Left lung (tissue), 10 donors: Measurements from ENCODE around the gene GFOD2. TPM values are rescaled to one million over a fixed set of nuclear protein-coding genes. Genes with fewer than 3 reads are reported as not detected.

Experiments used
- ATAC-seq: fragments of 200-7000 bp; cut with Tn5 transposase; one replicate; pipeline ENCODE4 v1.9.1; 2020; ENCODE audit warnings: moderate library complexity
- DNase-seq, 4 donors: peaks; one replicate each; pipeline ENCODE4 v3.0.0-alpha.2; 2013 to 2020
- H3K27ac ChIP-seq, 2 donors: fragments of 200-600 bp; sonication (generic) in 1 of 2; one replicate each; pipeline versions ENCODE4 v1.5.0 to v1.8.0; 2020 to 2021
- H3K27me3 ChIP-seq, 2 donors: fragments of 200-600 bp; sonication (generic) in 1 of 2; one replicate each; pipeline versions ENCODE4 v1.5.0 to v1.8.0; 2020 to 2021
- H3K36me3 ChIP-seq, 2 donors: fragments of 200-600 bp; sonication (generic) in 1 of 2; one replicate each; pipeline versions ENCODE4 v1.5.0 to v1.8.0; 2020 to 2021
- H3K4me1 ChIP-seq, 2 donors: fragments of 200-600 bp; one replicate each; pipeline ENCODE4 v1.8.0; 2021
- H3K4me3 ChIP-seq, 2 donors: fragments of 200-600 bp; sonication (generic) in 1 of 2; one replicate each; pipeline versions ENCODE4 v1.5.0 to v1.8.0; 2020 to 2021; ENCODE audit warnings: mild to moderate bottlenecking in 1 of 2
- H3K9me3 ChIP-seq, 2 donors: fragments of 200-600 bp; sonication (generic) in 1 of 2; one replicate each; pipeline versions ENCODE4 v1.5.0 to v1.8.0; 2020 to 2021
- intact Hi-C, 2 donors: fragments of 100-400 bp; cut with DNase I; formaldehyde crosslinking; loops; one replicate each; pipeline versions ENCODE4 v1.11.2 to v1.14.2; 2022
- polyA plus RNA-seq, 6 donors: library from polyadenylated mRNA; unstranded; fragments of 120-200 nt; gene quantifications; one replicate each; pipeline ENCODE4 v1.2.1, GENCODE V29; 2013; ENCODE audit not compliant: insufficient read length in 6 of 6
- total RNA-seq, 2 donors: library from RNA; stranded (reverse); fragmentation: NEBNext Ultra II Directional; extraction: Animal tissue kit (Norgen Biotek cat#: 25700); gene quantifications; one replicate each; pipeline ENCODE4 v1.2.1, GENCODE V29; 2021
- TF ChIP-seq, protein P1 (sequence below), 2 donors: fragments of 200-600 bp; sonication (generic) in 1 of 2; IDR thresholded peaks; one replicate each; pipeline versions ENCODE4 v1.5.0 to v1.8.0; 2021; ENCODE audit warnings: antibody characterized with exemption in 2 of 2
- donor health status: DM: no; HTN: yes; CAD: no.
- donor health status: DM: no; HTN: no; CAD: no.

The GFOD2 gene
- total and polyA plus RNA-seq, 8 donors = 13.7 to 39.5 (median 32.1) TPM

DNA sequence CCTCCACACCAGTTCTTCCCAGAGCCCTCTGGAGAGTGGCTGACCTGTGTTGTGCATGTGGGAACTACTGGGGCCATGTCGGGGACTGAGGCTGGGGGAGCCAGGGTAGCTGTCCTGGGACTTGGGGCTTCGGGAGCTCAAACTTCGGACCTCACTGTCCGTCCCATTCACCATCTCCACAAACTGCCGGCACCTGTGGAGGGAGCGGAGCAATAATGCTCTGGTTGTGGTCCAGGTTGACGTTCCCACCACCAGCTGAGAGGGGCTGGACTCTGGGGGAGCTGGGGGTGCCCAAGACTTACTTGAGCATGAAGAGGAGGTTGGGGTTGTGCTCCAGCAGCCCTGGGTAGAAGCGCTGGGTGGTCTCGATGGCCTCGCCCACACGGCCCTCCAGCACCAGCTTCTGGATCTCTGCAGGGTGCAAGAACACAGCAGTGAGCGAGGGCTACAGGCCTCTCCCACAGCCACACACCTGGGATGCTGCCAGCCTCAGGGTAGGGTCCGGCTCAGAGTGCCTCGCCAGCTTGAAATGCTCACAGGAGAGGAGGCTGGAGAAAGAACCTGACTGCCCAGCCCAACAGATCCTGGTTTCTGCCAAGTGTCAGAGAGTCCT, 10.6 kb upstream of the GFOD2 start:
- H3K4me3 ChIP-seq = no peak overlapping the region
- H3K27me3 ChIP-seq = no peaks in the 10 kb centered on the region
- H3K9me3 ChIP-seq = no peaks in the 10 kb centered on the region
- ATAC-seq = no peak
- no peak overlapping the region for H3K27ac ChIP-seq
- peaks cover 5 to 88% of the 10 kb centered on the region in 2 donors for H3K36me3 ChIP-seq
- peak in 1 of 4 donors; percentile 42 for DNase-seq
- TF ChIP-seq, protein P1, sequence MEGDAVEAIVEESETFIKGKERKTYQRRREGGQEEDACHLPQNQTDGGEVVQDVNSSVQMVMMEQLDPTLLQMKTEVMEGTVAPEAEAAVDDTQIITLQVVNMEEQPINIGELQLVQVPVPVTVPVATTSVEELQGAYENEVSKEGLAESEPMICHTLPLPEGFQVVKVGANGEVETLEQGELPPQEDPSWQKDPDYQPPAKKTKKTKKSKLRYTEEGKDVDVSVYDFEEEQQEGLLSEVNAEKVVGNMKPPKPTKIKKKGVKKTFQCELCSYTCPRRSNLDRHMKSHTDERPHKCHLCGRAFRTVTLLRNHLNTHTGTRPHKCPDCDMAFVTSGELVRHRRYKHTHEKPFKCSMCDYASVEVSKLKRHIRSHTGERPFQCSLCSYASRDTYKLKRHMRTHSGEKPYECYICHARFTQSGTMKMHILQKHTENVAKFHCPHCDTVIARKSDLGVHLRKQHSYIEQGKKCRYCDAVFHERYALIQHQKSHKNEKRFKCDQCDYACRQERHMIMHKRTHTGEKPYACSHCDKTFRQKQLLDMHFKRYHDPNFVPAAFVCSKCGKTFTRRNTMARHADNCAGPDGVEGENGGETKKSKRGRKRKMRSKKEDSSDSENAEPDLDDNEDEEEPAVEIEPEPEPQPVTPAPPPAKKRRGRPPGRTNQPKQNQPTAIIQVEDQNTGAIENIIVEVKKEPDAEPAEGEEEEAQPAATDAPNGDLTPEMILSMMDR (IDR thresholded peaks at IDR 0.05) = no peak
- no peaks in the 10 kb centered on the region for H3K4me1 ChIP-seq
- intact Hi-C loops = no loop called here

DNA sequence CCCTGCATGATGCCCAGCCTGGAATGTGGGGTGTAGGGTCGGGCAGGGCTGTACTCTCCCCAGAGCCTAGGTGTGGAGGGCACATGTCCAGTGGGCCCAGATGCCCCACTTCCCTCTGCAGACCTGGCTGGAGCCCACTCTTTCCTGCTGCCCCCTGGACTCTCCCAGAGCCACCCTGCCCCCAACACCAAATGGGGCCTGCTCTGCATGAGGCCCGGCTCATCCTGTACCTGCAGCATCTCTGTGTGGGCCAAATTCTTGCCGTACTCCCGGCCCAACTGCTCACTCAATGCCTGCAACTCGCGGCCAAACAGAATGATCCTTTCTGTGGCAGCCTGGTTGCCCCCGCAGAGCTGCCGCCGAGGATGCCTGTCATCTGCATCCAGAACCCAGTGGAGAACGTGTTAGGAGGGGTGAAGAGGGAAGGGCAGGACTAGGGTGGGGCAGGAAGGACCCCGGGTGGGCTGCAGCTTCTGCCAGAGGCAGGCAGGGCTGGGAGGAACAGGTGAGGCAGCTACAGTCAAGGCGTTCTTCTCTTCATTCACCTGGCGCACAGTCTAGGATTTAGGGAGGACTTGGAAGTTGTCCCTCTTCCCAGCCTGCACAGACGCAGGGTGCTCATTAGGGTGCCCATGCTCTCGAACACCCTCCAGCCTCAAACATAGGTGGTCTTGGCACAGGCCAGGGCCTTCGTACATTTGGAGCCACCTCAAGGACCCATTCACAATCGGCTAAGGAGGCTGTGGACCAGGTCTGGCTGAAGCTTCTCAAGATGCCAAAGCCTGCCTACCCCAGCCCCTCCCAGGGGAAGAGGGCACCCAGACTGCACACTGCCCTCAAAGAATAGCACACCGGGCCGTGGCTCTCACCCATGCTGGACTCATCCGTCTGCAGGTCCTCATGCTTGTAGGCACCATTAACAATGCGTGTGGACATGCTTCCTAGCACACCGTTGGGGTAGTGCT, 8.7 kb upstream of the GFOD2 start:
- Histone ChIP-seq H3K27me3 (no peaks in the 10 kb centered on the region), H3K36me3 (peaks cover 5 to 91% of the 10 kb centered on the region in 2 donors), H3K9me3 (no peaks in the 10 kb centered on the region), H3K4me1 (no peaks in the 10 kb centered on the region), H3K4me3 (no peak overlapping the region), H3K27ac (no peak overlapping the region)
- DNase-seq (peak in 1 of 4 donors; percentile 41), ATAC-seq (no peak)
- intact Hi-C loops = no loop called here
- TF ChIP-seq, protein P1 (IDR thresholded peaks at IDR 0.05) = no peak

DNA sequence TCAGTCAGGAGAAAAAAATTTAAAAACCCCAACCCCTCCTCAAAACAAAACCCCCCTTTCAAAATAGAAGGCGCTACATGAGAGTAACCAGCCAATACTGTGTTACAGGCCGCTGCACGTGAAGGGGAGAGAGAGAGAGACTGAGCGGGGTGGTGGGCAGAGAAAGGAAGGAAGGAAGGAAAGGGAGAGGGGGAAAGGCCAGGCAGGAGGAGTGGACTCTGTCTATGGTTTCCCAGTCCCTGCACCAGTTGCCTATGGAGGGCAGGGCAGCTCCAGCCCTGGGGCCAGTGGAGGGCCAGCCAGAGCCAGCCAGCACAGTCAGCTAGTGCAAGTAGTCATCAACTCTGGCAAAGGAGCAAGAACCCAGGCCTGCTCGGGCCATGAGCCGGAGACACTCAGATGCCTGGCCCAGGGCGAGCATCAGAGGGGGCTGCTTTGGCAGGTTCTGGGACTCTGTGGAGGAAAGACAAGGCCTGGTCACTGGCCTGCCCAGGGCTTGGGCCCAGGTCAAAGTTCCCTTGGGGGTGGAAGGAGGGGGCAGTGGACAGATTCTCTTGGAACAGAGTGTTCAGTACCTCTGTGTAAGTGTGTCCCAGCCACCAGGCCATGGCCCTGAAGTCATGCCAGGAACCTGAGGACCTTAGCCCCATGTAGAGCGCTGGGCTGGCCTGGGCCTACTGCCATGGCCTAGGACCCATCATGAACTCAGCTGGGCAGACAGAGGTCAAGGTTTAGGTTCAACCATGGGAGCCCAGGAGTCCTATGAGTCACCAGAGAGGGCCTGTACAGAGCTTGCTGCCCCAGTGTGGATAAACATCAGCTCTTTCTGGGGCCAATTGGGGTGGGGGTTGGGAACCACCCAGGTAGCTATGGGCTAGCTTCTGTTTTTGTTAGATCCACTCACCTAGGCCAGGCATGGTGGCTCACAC, 7.3 kb upstream of the GFOD2 start:
- Histone ChIP-seq H3K4me3 (no peak overlapping the region), H3K36me3 (peaks cover 5 to 79% of the 10 kb centered on the region in 2 donors), H3K4me1 (no peaks in the 10 kb centered on the region), H3K27me3 (no peaks in the 10 kb centered on the region), H3K27ac (no peak overlapping the region), H3K9me3 (no peaks in the 10 kb centered on the region)
- intact Hi-C loops = no loop called here
- TF ChIP-seq, protein P1 (IDR thresholded peaks at IDR 0.05) = no peak
- DNase-seq (peak in 1 of 4 donors; percentile 56), ATAC-seq (no peak)

DNA sequence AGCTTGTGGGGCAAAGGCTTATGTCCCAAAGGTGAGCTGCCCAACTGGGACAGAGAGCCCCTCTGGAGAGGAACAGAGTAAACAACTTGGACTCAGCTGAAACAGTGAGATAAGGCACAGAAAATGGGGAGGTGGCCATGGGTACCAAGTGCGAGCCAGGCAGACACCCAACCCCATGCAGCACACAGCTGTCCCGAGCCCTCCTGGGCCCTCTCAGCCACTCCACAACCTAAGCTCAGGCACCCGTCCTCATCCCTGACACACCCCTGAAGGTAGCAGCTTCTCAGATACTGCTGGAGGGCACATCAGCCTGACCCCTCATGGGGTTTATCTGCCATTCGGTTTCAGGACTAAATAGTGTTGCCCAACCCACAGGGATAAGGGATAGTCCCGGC, 4.8 kb upstream of the GFOD2 start:
- H3K9me3 ChIP-seq = no peaks in the 10 kb centered on the region
- TF ChIP-seq, protein P1 (IDR thresholded peaks at IDR 0.05) = no peak
- ATAC-seq = no peak
- intact Hi-C loops = no loop called here
- no peak overlapping the region for H3K27ac ChIP-seq
- H3K4me3 ChIP-seq = no peak overlapping the region
- peaks cover 0 to 54% of the 10 kb centered on the region in 2 donors for H3K36me3 ChIP-seq
- no peak for DNase-seq
- no peaks in the 10 kb centered on the region for H3K27me3 ChIP-seq
- H3K4me1 ChIP-seq = peaks cover 7 to 12% of the 10 kb centered on the region in 2 donors
